Right lobe of liver (tissue), 6 donors: Measurements from ENCODE around the gene ZNF184. TPM values are rescaled to one million over a fixed set of nuclear protein-coding genes. Genes with fewer than 3 reads are reported as not detected.

ENCODE experiments used
- ATAC-seq, 4 donors: fragments of 200-7000 bp; cut with Tn5 transposase; one replicate each; pipeline ENCODE4 v1.9.1; 2020; ENCODE audit warnings: mild to moderate bottlenecking in 4 of 4, moderate library complexity in 4 of 4
- DNase-seq, 3 donors: peaks; one replicate each; pipeline ENCODE4 v3.0.0-alpha.2; 2020
- H3K27ac ChIP-seq, 3 donors: fragments of 200-600 bp; one replicate each; pipeline ENCODE4 v1.8.0; 2022
- H3K27me3 ChIP-seq, 2 donors: fragments of 200-600 bp; one replicate each; pipeline ENCODE4 v1.8.0; 2022
- H3K36me3 ChIP-seq, 4 donors: fragments of 200-600 bp; sonication (generic) in 1 of 4; one replicate each; pipeline versions ENCODE4 v1.5.1 to v1.8.0; 2017 to 2022; ENCODE audit warnings: control low read depth in 1 of 4
- H3K4me1 ChIP-seq, 4 donors: fragments of 200-600 bp; sonication (generic) in 1 of 4; one replicate each; pipeline versions ENCODE4 v1.5.1 to v1.8.0; 2017 to 2022; ENCODE audit warnings: control low read depth in 1 of 4
- H3K4me3 ChIP-seq, 3 donors: fragments of 200-600 bp; one replicate each; pipeline ENCODE4 v1.8.0; 2022
- H3K9me3 ChIP-seq, 4 donors: fragments of 200-600 bp; sonication (generic) in 1 of 4; one replicate each; pipeline versions ENCODE4 v1.5.1 to v1.8.0; 2017 to 2022; ENCODE audit warnings: control low read depth in 1 of 4
- POLR2A ChIP-seq: fragments of 450-650 bp; IDR thresholded peaks from one replicate; pipeline ENCODE4 v1.6.1; 2017; ENCODE audit warnings: antibody characterized with exemption, mild to moderate bottlenecking
- WGBS: methylation state at CpG from one replicate; pipeline ENCODE4 v1.1.6; 2018; ENCODE audit warnings: low coverage, low lambda C conversion rate; ENCODE audit not compliant: insufficient coverage; ENCODE audit errors: missing lambda C conversion rate; 5-methylcytosine and 5-hydroxymethylcytosine counted together
- intact Hi-C, 2 donors: fragments of 100-400 bp; cut with DNase I; formaldehyde crosslinking; loops; one replicate each; pipeline versions ENCODE4 v1.11.2 to v1.14.1; 2022
- total RNA-seq, 6 experiments: library from RNA; depleted of rRNA in 2 of 6; stranded (reverse); fragments of >200 nt in 2 of 6; fragmentation: NEBNext Ultra II Directional in 3 of 6; extraction: Animal tissue kit (Norgen Biotek cat#: 25700) in 3 of 6; gene quantifications; one replicate each; pipeline versions ENCODE4 v1.1.0 to v1.2.4, GENCODE V29; 2016 to 2023
- TF ChIP-seq, protein P1 (sequence below), 4 donors: fragments of 200-600 bp in 3 of 4; fragments of 450-650 bp in 1 of 4; IDR thresholded peaks; one replicate each; pipeline versions ENCODE4 v1.5.1 to v1.8.0; 2016 to 2022; ENCODE audit warnings: antibody characterized with exemption in 4 of 4, mild to moderate bottlenecking in 2 of 4
- donor health status: DM: no; HTN: yes; CAD: no.
- donor health status: DM: no; HTN: no; CAD: no.
- donor health status: DM: no; HTN: no; CAD: no.
- donor health status: DM: no; HTN: yes; CAD: no.
- donor health status: DM: no; HTN: yes; CAD: no.

ZNF184 gene
- total RNA-seq, 6 experiments from 2014 or later, result 1.1 to 1.8 (median 1.7) TPM

GRCh38 chr6:27471365-27472115, 1.4 kb downstream of the ZNF184 start:
- Histone ChIP-seq H3K9me3 (no peaks in the 10 kb centered on the region), H3K36me3 (peaks cover 0 to 7% (median 3%) of the 10 kb centered on the region in 4 donors), H3K4me1 (peaks cover 0 to 4% (median 0%) of the 10 kb centered on the region in 4 donors), H3K4me3 (no peak overlapping the region), H3K27me3 (no peaks in the 10 kb centered on the region), H3K27ac (no peak overlapping the region)
- DNase-seq, result no peak
- no peak for TF ChIP-seq POLR2A
- TF ChIP-seq, protein P1, sequence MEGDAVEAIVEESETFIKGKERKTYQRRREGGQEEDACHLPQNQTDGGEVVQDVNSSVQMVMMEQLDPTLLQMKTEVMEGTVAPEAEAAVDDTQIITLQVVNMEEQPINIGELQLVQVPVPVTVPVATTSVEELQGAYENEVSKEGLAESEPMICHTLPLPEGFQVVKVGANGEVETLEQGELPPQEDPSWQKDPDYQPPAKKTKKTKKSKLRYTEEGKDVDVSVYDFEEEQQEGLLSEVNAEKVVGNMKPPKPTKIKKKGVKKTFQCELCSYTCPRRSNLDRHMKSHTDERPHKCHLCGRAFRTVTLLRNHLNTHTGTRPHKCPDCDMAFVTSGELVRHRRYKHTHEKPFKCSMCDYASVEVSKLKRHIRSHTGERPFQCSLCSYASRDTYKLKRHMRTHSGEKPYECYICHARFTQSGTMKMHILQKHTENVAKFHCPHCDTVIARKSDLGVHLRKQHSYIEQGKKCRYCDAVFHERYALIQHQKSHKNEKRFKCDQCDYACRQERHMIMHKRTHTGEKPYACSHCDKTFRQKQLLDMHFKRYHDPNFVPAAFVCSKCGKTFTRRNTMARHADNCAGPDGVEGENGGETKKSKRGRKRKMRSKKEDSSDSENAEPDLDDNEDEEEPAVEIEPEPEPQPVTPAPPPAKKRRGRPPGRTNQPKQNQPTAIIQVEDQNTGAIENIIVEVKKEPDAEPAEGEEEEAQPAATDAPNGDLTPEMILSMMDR (IDR thresholded peaks at IDR 0.05), result no peak
- intact Hi-C loops, result no loop called here
- WGBS, result 46% methylated on average over 6 of the region's 6 CpGs
- no peak for ATAC-seq

DNA sequence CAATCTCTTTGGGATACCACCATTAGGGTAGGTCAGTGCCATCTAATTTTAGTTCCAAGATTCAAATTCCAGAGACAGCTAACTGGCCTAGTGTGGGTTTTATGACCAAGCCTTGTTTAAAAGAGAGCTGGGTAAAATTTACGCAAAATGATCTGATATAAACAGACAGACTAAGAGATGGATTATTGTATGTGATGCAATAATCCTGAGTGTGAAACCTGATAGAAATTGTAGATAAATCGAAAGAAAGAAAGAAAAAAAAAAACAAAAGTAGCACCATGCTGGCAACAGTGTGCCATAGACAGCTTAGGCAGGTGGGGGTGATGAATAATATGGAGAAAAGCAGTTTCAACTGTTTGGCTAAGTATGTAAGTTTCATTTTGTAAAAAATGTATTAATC, 2.9 kb downstream of the ZNF184 start:
- peaks cover 0 to 4% (median 0%) of the 10 kb centered on the region in 4 donors for H3K4me1 ChIP-seq
- H3K9me3 ChIP-seq, result no peaks in the 10 kb centered on the region
- peaks cover 0 to 7% (median 3%) of the 10 kb centered on the region in 4 donors for H3K36me3 ChIP-seq
- no peaks in the 10 kb centered on the region for H3K27me3 ChIP-seq
- TF ChIP-seq POLR2A, result no peak
- TF ChIP-seq, protein P1 (IDR thresholded peaks at IDR 0.05), result no peak
- H3K27ac ChIP-seq, result no peak overlapping the region
- 89% methylated on average over 2 of the region's 2 CpGs for WGBS
- H3K4me3 ChIP-seq, result no peak overlapping the region
- no peak for ATAC-seq
- DNase-seq, result no peak
- intact Hi-C loops, result no loop called here

GRCh38 chr6:27468334-27468733, 4.6 kb downstream of the ZNF184 start:
- Histone ChIP-seq H3K36me3 (peaks cover 0 to 7% (median 3%) of the 10 kb centered on the region in 4 donors), H3K4me3 (no peak overlapping the region), H3K4me1 (peaks cover 0 to 4% (median 0%) of the 10 kb centered on the region in 4 donors), H3K27ac (no peak overlapping the region), H3K27me3 (no peaks in the 10 kb centered on the region), H3K9me3 (peaks cover 0 to 5% (median 1%) of the 10 kb centered on the region in 4 donors)
- ATAC-seq (no peak), DNase-seq (no peak)
- intact Hi-C loops, result no loop called here
- TF ChIP-seq, protein P1 (IDR thresholded peaks at IDR 0.05), result no peak
- TF ChIP-seq POLR2A, result no peak

- H3K36me3 ChIP-seq, result peaks cover 0 to 55% (median 30%) of the 10 kb centered on the region in 4 donors
- H3K4me3 ChIP-seq, result no peak overlapping the region
- ATAC-seq, result no peak
- no peak for DNase-seq
- peaks cover 9 to 83% (median 45%) of the 10 kb centered on the region in 4 donors for H3K9me3 ChIP-seq
- no peak overlapping the region for H3K27ac ChIP-seq
- intact Hi-C loops, result loop anchor here in 1 of 2 donors (10.0 kb wide), 1 partner anchor 48 kb away; no protein-coding TSS in a partner anchor
- no peaks in the 10 kb centered on the region for H3K4me1 ChIP-seq
- no peak for TF ChIP-seq POLR2A
- TF ChIP-seq, protein P1 (IDR thresholded peaks at IDR 0.05), result no peak
- 98% methylated on average over 3 of the region's 3 CpGs for WGBS
- H3K27me3 ChIP-seq, result no peaks in the 10 kb centered on the region
Observed at GRCh38 chr6:27452496-27452897, 20.4 kb downstream of the ZNF184 start.
